Measurements from ENCODE around the gene MYLK4.

GRCh38 chr6:2695454-2696095 is 55.1 kb downstream of the MYLK4 start:
- TF ChIP-seq CTCF (IDR thresholded peaks at IDR 0.05) (no peak), EP300 (IDR thresholded peaks at IDR 0.05) (no peak)
